CD4-positive, alpha-beta T cell treated with Interleukin-10 for 1 hour (primary cell): Measurements from ENCODE around the gene SCN2B.

Source experiments
- DNase-seq: peaks from one replicate; pipeline ENCODE4 v3.0.0-alpha.2; 2020

SCN2B gene

GRCh38 chr11:118132385-118133151 is 43.9 kb downstream of the SCN2B start:
- no peak for DNase-seq

- DNase-seq: no peak
These were observed 46.8 kb downstream of the SCN2B start for GRCh38 chr11:118129471-118130172.

GRCh38 chr11:118128721-118129470 is 47.5 kb downstream of the SCN2B start:
- DNase-seq: no peak

- no peak for DNase-seq
These were observed 48.1 kb downstream of the SCN2B start for GRCh38 chr11:118128310-118128709.

- no peak for DNase-seq
These were observed 50.2 kb downstream of the SCN2B start for GRCh38 chr11:118126082-118126838.

- no peak for DNase-seq
These were observed 51.4 kb downstream of the SCN2B start for GRCh38 chr11:118124929-118125535.

GRCh38 chr11:118120793-118121192 is 55.6 kb downstream of the SCN2B start:
- DNase-seq: no peak

- peak; percentile 20 for DNase-seq
These were observed 58.4 kb downstream of the SCN2B start for GRCh38 chr11:118117790-118118601.

GRCh38 chr11:118115048-118115447 is 61.4 kb downstream of the SCN2B start:
- peak; percentile 14 for DNase-seq

- no peak for DNase-seq
These were observed 62.2 kb downstream of the SCN2B start for GRCh38 chr11:118114266-118114665.

- DNase-seq: no peak
These were observed 63.6 kb downstream of the SCN2B start for GRCh38 chr11:118112711-118113430.
